Breast epithelium (tissue), 3 donors: ENCODE data around the gene RASGRF2.

Experiments used
- CTCF ChIP-seq, 3 donors: fragments of 450-650 bp; IDR thresholded peaks; one replicate each; pipeline ENCODE4 v1.5.1; 2016 to 2017; ENCODE audit warnings: antibody characterized with exemption in 3 of 3, mild to moderate bottlenecking in 3 of 3, moderate library complexity in 3 of 3
- POLR2AphosphoS5 ChIP-seq, 3 donors: sonication (generic); formaldehyde crosslinking; IDR thresholded peaks; one replicate each; pipeline ENCODE4 v1.6.1; 2017; ENCODE audit warnings: antibody characterized with exemption in 3 of 3

- no peak for TF ChIP-seq CTCF (IDR thresholded peaks at IDR 0.05)
- no peak for TF ChIP-seq POLR2AphosphoS5 (IDR thresholded peaks at IDR 0.05)
Observed at GRCh38 chr5:81156732-81157131, 196.6 kb downstream of the RASGRF2 start.
